Measurements from ENCODE around the gene PKP4.

DNA sequence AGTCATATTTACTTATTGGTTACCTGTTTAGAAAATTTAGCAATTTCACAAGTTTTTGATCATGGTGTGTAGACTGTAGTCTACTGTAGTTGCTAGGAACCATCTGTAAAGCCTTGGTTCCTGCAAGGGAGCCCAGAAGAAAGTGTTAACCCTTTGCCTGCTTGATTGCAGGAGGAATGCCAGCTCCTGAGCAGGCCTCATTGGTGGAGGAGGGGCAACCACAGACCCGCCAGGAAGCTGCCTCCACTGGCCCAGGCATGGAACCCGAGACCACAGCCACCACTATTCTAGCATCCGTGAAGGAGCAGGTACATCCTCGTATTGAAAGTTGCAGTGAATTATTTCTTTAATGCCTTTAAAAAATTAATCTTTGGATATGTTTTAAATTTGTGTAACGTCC is 76.3 kb downstream of the PKP4 start:
- TF ChIP-seq, protein P1, sequence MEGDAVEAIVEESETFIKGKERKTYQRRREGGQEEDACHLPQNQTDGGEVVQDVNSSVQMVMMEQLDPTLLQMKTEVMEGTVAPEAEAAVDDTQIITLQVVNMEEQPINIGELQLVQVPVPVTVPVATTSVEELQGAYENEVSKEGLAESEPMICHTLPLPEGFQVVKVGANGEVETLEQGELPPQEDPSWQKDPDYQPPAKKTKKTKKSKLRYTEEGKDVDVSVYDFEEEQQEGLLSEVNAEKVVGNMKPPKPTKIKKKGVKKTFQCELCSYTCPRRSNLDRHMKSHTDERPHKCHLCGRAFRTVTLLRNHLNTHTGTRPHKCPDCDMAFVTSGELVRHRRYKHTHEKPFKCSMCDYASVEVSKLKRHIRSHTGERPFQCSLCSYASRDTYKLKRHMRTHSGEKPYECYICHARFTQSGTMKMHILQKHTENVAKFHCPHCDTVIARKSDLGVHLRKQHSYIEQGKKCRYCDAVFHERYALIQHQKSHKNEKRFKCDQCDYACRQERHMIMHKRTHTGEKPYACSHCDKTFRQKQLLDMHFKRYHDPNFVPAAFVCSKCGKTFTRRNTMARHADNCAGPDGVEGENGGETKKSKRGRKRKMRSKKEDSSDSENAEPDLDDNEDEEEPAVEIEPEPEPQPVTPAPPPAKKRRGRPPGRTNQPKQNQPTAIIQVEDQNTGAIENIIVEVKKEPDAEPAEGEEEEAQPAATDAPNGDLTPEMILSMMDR (IDR thresholded peaks at IDR 0.05; ENCODE audit: low read depth, low read length) = no peak
- TF ChIP-seq POLR2A (IDR thresholded peaks at IDR 0.05; ENCODE audit: extremely low read depth, insufficient read length) (no peak), MYC (IDR thresholded peaks at IDR 0.05; ENCODE audit: low read depth, low read length) (no peak)
- TF ChIP-seq, protein P2, sequence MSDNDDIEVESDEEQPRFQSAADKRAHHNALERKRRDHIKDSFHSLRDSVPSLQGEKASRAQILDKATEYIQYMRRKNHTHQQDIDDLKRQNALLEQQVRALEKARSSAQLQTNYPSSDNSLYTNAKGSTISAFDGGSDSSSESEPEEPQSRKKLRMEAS (IDR thresholded peaks at IDR 0.05; ENCODE audit: low read depth, low read length) = no peak
